Stimulated activated CD8-positive, alpha-beta memory T cell treated with anti-CD3 and anti-CD28 coated beads, Interleukin-12 subunit alpha, Interleukin-12 subunit beta, amount 100 ng/mL, for 4 hours (primary cell): Measurements from ENCODE around the gene JARID2.

Experiments used
- DNase-seq: peaks from one replicate; pipeline ENCODE4 v3.0.0-alpha.2; 2020; ENCODE audit warnings: low read depth

The JARID2 gene

GRCh38 chr6:15495375-15495901 is 249.6 kb downstream of the JARID2 start:
- no peak for DNase-seq

GRCh38 chr6:15496345-15497131 is 250.7 kb downstream of the JARID2 start:
- no peak for DNase-seq

- DNase-seq = no peak
Observed at GRCh38 chr6:15498640-15499039, 252.8 kb downstream of the JARID2 start.

- DNase-seq = no peak
Observed at GRCh38 chr6:15499125-15499524, 253.3 kb downstream of the JARID2 start.

GRCh38 chr6:15499591-15499990 is 253.7 kb downstream of the JARID2 start:
- no peak for DNase-seq

- DNase-seq = no peak
Observed at GRCh38 chr6:15500078-15500740, 254.3 kb downstream of the JARID2 start.

- DNase-seq = no peak
Observed at GRCh38 chr6:15500901-15501825, 255.3 kb downstream of the JARID2 start.

GRCh38 chr6:15501826-15502445 is 256.1 kb downstream of the JARID2 start:
- DNase-seq = no peak

- no peak for DNase-seq
Observed at GRCh38 chr6:15502446-15503345, 256.8 kb downstream of the JARID2 start.

GRCh38 chr6:15503346-15503680 is 257.4 kb downstream of the JARID2 start:
- DNase-seq = no peak

GRCh38 chr6:15504040-15504495 is 258.2 kb downstream of the JARID2 start:
- DNase-seq = no peak

GRCh38 chr6:15504581-15505350 is 258.9 kb downstream of the JARID2 start:
- no peak for DNase-seq

- DNase-seq = no peak
Observed at GRCh38 chr6:15505463-15505918, 259.6 kb downstream of the JARID2 start.

- DNase-seq = no peak
Observed at GRCh38 chr6:15506066-15506465, 260.2 kb downstream of the JARID2 start.

- no peak for DNase-seq
Observed at GRCh38 chr6:15507221-15507620, 261.4 kb downstream of the JARID2 start.

- no peak for DNase-seq
Observed at GRCh38 chr6:15507746-15508145, 261.9 kb downstream of the JARID2 start.

GRCh38 chr6:15508441-15508871 is 262.6 kb downstream of the JARID2 start:
- no peak for DNase-seq

GRCh38 chr6:15508931-15509330 is 263.1 kb downstream of the JARID2 start:
- no peak for DNase-seq

- no peak for DNase-seq
Observed at GRCh38 chr6:15509335-15509933, 263.6 kb downstream of the JARID2 start.
